ENCODE measurements around the gene ARPC5. TPM values are rescaled to one million over a fixed set of nuclear protein-coding genes. Genes with fewer than 3 reads are reported as not detected.

The ARPC5 gene
- total and polyA plus RNA-seq, 2 experiments from 2014 or later, result 144 to 183 TPM

- Histone ChIP-seq H3K4me2 (no peak overlapping the region), H3K4me3 (no peak overlapping the region), H3K9me2 (replicated peaks; ENCODE audit: insufficient read depth) (no peaks in the 10 kb centered on the region), H3K27ac (no peak overlapping the region), H3K79me2 (peaks cover 12% of the 10 kb centered on the region), H3K27me3 (no peaks in the 10 kb centered on the region), H4K20me1 (ENCODE audit: insufficient read depth, poor library complexity, severe bottlenecking) (peaks cover 6% of the 10 kb centered on the region), H3K36me3 (replicated peaks; ENCODE audit: insufficient read depth, low read depth) (no peaks in the 10 kb centered on the region), H3K4me1 (ENCODE audit: insufficient read depth) (no peaks in the 10 kb centered on the region), H2AFZ (no peak overlapping the region), H3K9me3 (ENCODE audit: low read depth) (no peaks in the 10 kb centered on the region)
- 88% methylated on average over 7 of the region's 7 CpGs for WGBS (ENCODE audit: low lambda C conversion rate, missing lambda C conversion rate)
- no peak for TF ChIP-seq EZH2phosphoT487 (IDR thresholded peaks at IDR 0.05; ENCODE audit: low read depth, severe bottlenecking, unreplicated experiment)
- DNase-seq (ENCODE audit: low spot score), result no peak
These were observed 3.2 kb upstream of the ARPC5 start for GRCh38 chr1:183638649-183639387.

- H3K79me2 ChIP-seq, result peaks cover 29% of the 10 kb centered on the region
- no peak overlapping the region for H2AFZ ChIP-seq
- H3K4me2 ChIP-seq, result peak overlapping the region; percentile 71
- H4K20me1 ChIP-seq (ENCODE audit: insufficient read depth, poor library complexity, severe bottlenecking), result peaks cover 23% of the 10 kb centered on the region
- H3K4me1 ChIP-seq (ENCODE audit: insufficient read depth), result peaks cover 12% of the 10 kb centered on the region
- TF ChIP-seq EZH2 (IDR thresholded peaks at IDR 0.05; ENCODE audit: borderline replicate concordance) (no peak), CTCF (IDR thresholded peaks at IDR 0.05; ENCODE audit: poor library complexity) (no peak), EZH2phosphoT487 (IDR thresholded peaks at IDR 0.05; ENCODE audit: low read depth, severe bottlenecking, unreplicated experiment) (no peak)
- DNase-seq (ENCODE audit: low spot score), result no peak
- no peaks in the 10 kb centered on the region for H3K36me3 ChIP-seq (replicated peaks; ENCODE audit: insufficient read depth, low read depth)
- H3K4me3 ChIP-seq, result peak overlapping the region; percentile 40
- no peaks in the 10 kb centered on the region for H3K9me3 ChIP-seq (ENCODE audit: low read depth)
- peak overlapping the region; percentile 15 for H3K27ac ChIP-seq
- no peaks in the 10 kb centered on the region for H3K27me3 ChIP-seq
- no peaks in the 10 kb centered on the region for H3K9me2 ChIP-seq (replicated peaks; ENCODE audit: insufficient read depth)
- WGBS (ENCODE audit: low lambda C conversion rate, missing lambda C conversion rate), result 55% methylated on average over 5 of the region's 5 CpGs
These were observed 1.2 kb upstream of the ARPC5 start for GRCh38 chr1:183636783-183637182.

- TF ChIP-seq EZH2 (IDR thresholded peaks at IDR 0.05; ENCODE audit: borderline replicate concordance) (no peak), CTCF (IDR thresholded peaks at IDR 0.05; ENCODE audit: poor library complexity) (no peak), EZH2phosphoT487 (IDR thresholded peaks at IDR 0.05; ENCODE audit: low read depth, severe bottlenecking, unreplicated experiment) (no peak)
- Histone ChIP-seq H3K27me3 (no peaks in the 10 kb centered on the region), H3K4me3 (peak overlapping the region; percentile 40), H3K79me2 (peaks cover 34% of the 10 kb centered on the region), H2AFZ (peak overlapping the region; percentile 41), H3K4me1 (ENCODE audit: insufficient read depth) (peaks cover 14% of the 10 kb centered on the region), H3K27ac (peak overlapping the region; percentile 49), H3K4me2 (peak overlapping the region; percentile 71), H3K36me3 (replicated peaks; ENCODE audit: insufficient read depth, low read depth) (no peaks in the 10 kb centered on the region), H3K9me3 (ENCODE audit: low read depth) (no peaks in the 10 kb centered on the region), H4K20me1 (ENCODE audit: insufficient read depth, poor library complexity, severe bottlenecking) (peaks cover 26% of the 10 kb centered on the region), H3K9me2 (replicated peaks; ENCODE audit: insufficient read depth) (no peaks in the 10 kb centered on the region)
- no peak for DNase-seq (ENCODE audit: low spot score)
- 8% methylated on average over 15 of the region's 15 CpGs for WGBS (ENCODE audit: low lambda C conversion rate, missing lambda C conversion rate)
These were observed 725 bp upstream of the ARPC5 start for GRCh38 chr1:183636334-183636682.

GRCh38 chr1:183635099-183635605, 431 bp downstream of the ARPC5 start:
- Histone ChIP-seq H3K79me2 (peaks cover 43% of the 10 kb centered on the region), H3K9me3 (ENCODE audit: low read depth) (no peaks in the 10 kb centered on the region), H3K36me3 (replicated peaks; ENCODE audit: insufficient read depth, low read depth) (no peaks in the 10 kb centered on the region), H3K4me1 (ENCODE audit: insufficient read depth) (peaks cover 14% of the 10 kb centered on the region), H4K20me1 (ENCODE audit: insufficient read depth, poor library complexity, severe bottlenecking) (peaks cover 26% of the 10 kb centered on the region), H3K4me3 (peak overlapping the region; percentile 74), H2AFZ (peak overlapping the region; percentile 47), H3K27me3 (no peaks in the 10 kb centered on the region), H3K27ac (peak overlapping the region; percentile 93), H3K9me2 (replicated peaks; ENCODE audit: insufficient read depth) (no peaks in the 10 kb centered on the region), H3K4me2 (peak overlapping the region; percentile 74)
- 2% methylated on average over 30 of the region's 42 CpGs for WGBS (ENCODE audit: low lambda C conversion rate, missing lambda C conversion rate)
- DNase-seq (ENCODE audit: low spot score), result peak; percentile 65
- TF ChIP-seq CTCF (IDR thresholded peaks at IDR 0.05; ENCODE audit: poor library complexity) (no peak), EZH2phosphoT487 (IDR thresholded peaks at IDR 0.05; ENCODE audit: low read depth, severe bottlenecking, unreplicated experiment) (no peak), EZH2 (IDR thresholded peaks at IDR 0.05; ENCODE audit: borderline replicate concordance) (no peak)

All from hepatocyte (in vitro differentiated cells).